Central memory CD4-positive, alpha-beta T cell (primary cell): ENCODE measurements around the gene NR5A1.

ENCODE experiments used
- DNase-seq: peaks from one replicate; pipeline ENCODE4 v3.0.0; 2022
- total RNA-seq, 3 experiments: gene quantifications; one replicate each; lab custom pipeline; 2026; lab: John Stamatoyannopoulos, UW

Gene NR5A1
- 0 reads per million in 3 experiments for total RNA-seq

DNA sequence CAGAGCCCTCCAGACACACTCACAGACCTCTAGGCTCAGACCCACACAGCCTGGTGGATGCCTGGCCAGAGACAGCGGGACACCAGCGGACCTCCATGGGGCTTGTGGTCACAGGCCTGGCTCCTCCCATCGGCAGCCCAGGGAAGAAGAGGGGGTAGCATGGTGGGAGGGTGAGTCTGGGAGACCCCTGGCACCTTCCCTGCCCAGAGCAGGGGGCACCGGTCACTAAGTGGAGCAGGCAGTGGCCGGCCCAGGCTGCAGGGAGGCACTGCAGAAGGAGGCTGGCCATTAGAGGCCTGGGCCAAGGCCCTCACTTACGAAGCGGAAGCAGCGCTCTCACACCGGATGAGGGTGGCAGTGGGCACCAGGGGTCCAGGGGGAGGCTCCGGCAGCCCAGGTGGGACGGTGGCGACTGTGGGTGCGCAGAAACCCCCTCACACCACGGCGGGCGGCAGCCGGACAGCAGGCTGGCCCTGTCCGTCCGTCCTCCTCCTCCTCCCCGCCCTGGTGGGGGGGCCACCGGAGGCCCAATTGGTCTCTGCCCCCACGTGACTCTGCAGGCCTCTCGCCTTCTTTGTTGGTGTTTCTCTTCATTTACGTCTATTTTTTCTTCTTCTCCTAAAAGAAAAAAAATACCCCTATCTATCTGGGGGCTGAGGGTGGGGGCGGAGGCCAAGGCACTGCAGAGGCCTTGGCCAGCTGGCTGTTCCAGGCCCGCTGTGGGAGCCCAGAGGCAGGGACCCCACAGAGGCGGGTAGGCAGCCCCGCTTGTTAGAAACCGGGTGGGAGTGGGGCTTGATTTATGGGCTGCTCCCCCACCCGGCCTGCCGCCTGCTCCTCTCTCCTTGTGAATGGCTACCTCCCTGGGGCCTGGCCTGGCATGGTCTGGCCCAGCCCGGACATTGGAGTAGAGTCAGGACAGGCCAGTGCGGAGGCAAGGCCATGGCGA is at the start of gene NR5A1:
TSS of gene NR5A1 (minus strand) at position 469 of the 949 bp plus-strand sequence. CDS start 4,004 bp downstream, outside the sequence.
- DNase-seq, result no peak

DNA sequence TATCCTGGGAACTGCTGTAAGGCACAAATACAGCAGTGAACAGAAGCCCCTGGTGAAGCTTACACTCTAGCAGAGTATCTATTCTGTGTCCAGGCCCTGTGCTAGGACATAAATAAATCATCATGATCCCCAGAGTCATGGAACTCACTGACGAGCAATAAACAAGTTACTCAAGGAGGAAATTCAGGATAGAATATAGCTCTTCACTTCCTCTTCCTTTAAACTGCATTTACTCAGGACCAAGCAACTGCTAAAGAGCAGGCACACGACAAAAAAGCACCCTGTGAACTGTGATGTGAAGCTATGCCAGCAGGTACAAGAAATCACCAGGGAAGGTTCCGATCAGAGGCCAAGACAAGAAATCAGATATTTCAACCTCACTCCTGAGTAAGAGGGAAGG is 47.8 kb upstream of the NR5A1 start:
- DNase-seq, result no peak

DNA sequence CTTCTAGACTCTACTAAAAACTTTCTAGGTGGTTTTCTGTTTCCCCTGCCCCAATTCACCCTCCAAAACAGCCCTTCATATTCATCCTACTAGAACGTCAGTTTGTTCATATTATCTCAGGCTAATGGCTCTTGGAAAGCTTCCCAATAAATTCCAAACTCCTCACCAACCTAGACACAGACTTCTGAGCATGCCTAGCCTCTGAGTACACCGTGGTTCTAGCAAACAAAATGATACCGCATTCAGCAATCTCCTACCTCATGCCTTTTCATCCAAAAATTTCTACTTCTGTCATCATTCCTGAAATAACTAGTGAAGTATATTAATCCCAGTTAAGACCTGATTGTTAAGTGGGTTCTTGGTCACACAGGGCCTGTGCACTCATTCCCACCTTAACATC is 46.5 kb upstream of the NR5A1 start:
- no peak for DNase-seq

DNA sequence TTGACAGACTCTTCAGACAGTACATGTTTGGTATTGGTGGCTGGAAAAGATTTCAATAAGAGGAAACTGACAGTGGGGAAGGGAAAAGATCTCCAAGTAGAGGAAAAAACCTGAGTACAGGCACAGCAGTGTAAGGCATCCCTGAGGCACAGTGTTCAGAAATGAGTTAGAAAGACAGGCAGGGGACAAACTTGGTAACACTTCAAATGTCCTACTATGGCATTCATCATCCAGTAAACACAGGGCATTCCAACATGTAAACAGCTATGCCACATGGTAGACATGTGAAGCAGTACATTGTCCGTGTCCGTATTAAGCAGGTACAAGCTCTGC is 45.0 kb upstream of the NR5A1 start:
- no peak for DNase-seq

DNA sequence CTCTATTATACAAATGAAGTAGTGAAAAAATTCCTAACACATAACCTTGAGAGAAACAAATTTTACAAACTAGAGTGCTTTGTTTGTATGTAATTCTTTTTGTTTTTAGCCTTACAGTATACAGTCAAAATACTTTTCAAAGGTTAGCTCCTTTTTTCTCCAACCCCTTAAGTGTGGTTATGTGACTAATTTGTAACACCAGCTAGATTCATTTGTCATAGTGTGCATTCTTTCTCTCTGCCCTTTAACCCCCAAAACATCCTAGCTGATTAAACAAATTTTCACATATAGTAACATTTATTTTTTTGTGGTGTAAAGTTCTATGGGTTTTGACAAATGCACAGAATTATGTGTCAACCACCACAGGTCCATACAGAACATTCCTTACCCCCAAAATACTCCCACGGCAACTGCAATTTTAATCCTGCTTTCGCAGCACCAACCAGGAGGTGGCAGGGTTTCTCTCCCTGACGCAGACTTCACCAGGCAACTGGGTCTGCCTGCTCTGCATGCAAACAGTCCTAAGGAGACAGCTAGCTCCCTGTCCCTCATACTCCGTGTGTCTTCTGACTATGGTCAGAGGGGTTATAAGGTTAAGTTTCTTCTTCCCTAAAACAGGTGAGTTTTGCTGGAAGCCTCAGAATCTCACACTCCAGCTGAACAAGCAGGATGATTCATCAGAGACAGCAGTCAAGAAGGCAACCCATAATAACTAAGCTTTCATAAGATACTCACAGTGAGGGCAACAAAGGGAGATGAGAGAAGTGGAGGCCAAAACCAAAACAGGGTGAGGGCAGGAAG is 44.5 kb upstream of the NR5A1 start:
- DNase-seq, result no peak

DNA sequence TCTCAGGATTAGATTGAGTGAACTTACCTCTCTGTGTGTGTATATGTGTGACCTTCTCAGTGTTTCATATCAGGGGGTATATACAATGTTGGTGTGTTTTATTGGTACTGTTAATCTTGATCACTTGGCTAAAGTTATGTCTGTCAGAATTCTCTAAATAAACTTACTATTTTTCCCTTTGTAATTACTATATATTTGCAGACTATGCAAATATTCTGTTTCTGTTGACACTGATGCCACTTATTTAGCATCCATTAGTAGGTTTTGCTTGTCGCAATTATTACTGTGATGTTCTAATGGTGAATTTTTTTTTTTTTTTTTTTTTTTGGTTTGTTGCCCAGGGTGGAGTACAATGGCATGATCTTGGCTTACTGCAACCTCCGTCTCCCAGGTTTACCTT is 42.9 kb upstream of the NR5A1 start:
- no peak for DNase-seq

DNA sequence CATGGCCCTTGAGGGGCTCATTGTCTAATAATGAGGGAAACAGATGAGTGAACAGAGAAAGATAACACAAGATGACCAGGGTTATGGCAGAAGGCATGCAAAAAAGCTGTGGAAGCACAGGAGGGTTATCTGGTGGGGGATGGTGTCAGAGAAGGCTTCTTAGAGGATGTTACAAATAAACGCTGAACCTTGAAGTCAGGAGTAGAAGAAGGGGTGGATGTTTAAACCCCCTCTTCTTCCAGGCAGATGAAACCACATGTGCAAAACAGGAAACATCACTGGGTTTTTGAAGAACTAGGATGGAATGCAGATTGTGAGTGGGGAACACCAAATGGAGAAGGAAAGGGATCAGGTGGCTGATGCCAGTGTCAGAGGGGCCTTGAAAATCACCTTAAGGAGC is 41.8 kb upstream of the NR5A1 start:
- DNase-seq, result no peak

DNA sequence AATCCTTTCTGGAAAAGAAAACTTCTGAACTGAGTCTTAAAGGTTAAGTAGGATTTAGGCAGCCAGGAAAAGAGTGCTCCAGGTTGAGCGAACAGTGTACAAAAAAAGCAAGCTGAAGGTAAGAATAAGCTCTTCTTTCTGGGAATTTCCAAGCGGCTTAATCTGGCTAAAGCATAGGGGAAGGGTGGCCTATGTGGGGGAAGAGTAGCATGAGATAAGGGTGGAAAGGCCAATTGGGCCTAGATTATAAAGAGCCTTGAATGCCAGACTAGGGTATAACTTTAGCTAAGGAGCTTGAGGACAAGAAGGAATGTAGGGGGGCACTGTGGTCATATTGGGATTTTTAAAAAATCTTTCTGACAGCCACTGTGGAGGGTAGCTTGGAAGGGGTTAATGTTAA is 37.3 kb upstream of the NR5A1 start:
- DNase-seq, result no peak

DNA sequence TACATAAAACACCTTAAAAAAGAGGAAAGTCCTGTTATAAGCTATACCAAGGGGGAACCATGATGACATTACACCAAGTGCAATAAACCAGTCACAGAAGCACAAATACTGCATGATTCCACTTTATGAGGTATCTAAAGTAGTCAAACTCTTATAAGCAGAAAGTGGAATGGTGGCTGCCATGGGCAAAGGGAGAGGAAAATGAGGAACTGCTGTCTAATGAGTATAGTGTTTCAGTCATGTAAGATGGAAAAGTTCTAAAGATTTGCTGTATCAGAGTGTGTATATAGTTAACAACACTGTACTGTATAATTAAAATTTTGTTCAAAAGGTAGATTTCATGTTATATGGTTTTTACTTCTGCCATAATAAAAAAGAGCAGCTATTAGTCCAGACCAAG is 34.6 kb upstream of the NR5A1 start:
- no peak for DNase-seq

DNA sequence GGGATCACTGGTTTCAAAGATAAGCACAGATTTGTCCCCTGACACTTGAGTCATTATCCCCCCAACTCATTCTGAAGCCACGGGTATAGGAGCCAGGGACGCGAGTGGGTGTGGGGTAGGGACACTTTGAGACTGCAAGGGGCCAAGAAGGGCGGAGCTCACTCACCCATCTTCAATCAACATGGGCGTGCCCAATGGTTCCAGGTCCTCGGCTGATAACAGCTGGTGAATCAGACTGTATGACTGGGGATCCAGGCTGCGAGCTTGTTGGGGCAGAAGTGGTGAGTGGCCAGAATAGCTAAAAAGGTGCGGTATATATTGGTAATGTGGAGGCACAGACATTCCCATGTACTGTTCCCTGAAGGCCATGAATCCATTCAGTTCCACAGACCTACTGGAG is 30.7 kb upstream of the NR5A1 start:
- DNase-seq, result no peak

DNA sequence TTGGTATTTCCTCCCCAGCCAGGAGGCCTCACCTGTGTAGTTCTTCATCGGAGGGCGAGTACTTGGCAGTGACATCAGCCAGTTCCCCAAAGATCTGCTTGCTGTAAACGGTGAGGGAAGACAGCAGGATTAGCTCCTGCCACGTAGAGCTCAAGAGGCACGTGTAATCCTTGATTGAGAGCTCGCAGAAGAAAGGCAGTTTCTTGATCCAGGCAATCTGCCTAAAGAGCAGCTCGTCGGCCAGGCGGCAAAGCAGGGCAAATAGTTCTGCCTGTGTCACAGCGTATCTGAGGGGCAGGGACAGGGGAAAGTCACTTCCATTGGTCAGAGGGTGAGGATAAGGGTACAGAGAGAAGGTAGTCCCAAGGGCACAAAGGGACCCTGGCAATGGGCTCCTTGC is 28.6 kb upstream of the NR5A1 start:
- no peak for DNase-seq

DNA sequence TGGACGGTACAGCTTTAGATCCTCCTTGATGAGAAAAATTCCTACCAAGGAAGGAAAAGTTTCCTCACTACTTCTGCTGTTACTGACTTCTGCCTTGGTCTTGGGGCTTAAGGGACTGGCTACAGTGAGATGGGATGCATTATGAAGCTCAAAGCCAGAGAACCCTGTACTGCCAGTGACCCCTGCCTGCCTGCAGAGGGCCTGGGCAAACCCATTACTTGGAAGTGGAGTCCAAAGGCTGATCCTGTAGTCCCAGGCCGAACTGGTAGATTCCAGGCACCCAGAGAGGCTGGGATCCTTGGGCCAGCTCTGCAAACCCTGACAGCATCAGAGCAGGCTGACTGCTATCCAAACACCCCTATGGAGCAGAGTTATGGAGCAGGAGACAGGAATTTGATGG is 25.7 kb upstream of the NR5A1 start:
- DNase-seq, result no peak

DNA sequence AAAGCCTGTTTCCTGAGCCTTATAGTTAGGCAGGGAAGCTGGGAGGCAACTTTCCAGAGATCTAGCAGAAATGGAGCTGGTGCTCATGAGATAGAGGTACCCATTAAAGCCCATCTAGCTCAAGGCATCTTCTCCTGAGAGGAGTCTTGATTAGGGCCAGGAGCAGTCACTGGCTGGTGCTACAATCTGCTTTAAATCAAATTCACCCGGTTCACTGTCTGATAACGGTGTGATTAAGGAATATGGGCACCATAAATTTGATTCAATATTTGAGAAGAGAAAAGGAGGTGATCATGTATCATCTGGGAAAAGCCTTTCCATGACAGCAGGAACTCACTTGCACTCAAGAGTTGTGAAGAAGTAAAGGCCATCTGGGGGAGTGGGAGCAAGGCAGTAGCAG is 23.9 kb upstream of the NR5A1 start:
- no peak for DNase-seq

DNA sequence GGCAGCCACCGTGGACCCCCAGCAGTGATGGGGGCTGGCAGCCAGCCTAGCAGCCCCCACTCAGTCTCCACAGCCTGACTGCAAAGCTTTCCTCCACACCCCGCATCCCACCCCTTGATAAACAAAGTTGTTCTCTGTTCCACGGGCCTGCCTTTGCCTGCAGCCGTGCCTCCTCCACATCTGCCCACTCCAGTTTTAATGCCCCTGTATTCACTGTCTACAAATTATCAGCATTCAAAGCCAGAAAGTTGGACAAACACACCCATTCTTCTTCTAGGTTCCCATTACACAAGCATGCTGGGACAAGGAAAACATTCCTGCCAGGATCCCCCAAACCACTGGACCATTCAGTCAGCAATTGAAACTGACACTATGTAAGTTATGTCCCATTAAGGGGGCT is 23.0 kb upstream of the NR5A1 start:
- DNase-seq, result no peak

DNA sequence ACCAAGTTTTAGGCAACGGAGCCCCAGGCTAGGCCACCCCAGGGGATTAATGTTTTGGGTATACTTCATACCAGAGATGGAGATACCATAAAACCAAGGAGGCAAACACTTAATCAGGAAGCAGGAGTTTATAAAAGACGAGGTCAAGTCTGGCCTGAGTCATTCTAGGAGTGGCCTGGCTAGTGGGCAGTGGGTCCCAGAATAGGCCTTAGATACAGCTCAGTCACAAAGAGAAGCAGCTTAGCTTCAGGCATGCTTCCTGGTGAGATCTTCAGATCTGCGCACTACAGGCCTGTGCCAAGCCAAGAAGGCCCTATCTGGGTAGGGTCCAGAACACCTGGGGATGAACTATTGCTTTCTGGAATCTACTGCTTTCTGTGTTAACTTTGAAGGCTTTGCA is 20.6 kb upstream of the NR5A1 start:
- no peak for DNase-seq

DNA sequence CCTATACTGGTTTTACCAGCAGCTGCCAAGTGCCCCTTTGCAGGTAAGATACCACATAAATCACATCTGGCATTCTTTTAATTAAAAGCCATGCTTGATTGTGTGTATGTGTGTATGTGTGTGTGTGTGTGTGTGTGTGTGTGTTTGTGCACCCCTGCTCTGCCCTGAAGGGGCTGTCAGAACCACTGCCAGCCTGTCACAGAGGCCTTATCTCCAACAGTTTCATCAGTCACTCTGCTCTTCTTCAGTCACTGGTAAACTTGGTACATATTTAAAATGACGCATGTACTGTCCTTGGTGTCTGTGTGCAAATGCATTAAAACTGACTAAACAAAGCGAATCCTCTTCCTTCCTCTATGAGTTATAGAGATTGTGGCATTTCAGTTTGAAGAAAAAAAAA is 19.0 kb upstream of the NR5A1 start:
- no peak for DNase-seq

DNA sequence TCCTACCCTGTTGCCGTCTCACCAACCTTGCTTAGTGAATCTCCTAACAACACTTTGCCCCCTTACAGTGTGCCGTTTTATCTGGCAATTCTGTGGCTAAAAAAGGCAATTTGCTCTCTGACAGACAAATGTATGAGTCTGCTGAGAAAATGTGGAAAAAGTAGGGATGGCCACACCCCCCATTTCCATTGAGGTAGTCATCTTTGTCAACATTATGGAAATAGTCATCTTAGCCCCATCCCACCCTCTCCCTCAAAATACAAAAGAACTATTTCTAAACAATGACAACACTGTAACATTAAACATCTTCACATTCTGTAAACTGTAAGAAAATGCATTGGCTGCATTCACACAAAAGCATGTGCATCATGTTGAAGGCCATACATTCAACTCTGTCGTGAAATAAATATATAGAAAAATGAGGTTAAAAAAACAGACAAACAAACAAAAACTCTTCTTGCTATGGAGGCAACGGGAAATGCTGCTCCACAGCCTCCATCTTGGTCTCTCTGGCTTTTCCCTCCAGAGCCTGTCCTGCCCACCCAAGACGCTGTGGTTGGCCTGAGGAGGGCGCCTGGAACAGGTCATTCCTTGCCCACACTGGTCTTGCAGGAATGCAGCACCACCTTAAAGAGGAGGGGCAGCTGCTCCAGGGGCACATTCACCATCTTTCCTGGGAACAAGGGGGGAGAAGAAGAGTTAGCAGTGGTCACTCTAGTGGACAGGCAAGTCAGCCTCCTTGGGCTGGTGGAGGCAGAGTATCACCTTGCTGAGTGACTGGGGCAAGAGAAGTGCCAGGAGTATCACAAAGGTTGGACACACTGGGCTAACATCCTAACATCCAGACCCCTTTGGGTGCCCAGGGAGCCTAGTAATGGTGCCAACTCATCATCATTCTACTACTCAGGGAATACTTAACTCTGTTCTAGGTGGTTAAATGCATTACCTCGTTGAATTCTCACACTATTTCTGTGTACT is 15.2 kb upstream of the NR5A1 start:
- DNase-seq, result no peak

DNA sequence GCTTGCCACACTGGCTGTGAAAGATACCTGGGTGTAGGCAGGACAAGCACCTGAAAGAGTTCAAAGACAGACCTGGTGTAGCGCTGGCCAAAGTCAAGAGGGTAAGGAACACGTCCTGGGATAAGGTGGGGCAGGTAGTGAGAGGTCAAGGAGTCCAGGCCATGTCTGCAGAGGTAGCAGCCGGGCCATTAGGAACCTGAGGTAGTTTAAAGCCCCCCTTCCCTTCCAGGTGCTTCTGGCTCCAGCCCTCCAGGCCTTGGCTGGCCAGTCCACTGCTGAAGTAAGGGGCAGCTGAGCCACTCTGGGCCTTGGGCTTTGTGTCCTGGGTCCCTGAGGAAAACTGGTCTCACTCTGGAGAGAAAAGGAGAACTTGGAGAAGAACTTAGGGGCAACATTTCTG is 13.9 kb upstream of the NR5A1 start:
- no peak for DNase-seq

DNA sequence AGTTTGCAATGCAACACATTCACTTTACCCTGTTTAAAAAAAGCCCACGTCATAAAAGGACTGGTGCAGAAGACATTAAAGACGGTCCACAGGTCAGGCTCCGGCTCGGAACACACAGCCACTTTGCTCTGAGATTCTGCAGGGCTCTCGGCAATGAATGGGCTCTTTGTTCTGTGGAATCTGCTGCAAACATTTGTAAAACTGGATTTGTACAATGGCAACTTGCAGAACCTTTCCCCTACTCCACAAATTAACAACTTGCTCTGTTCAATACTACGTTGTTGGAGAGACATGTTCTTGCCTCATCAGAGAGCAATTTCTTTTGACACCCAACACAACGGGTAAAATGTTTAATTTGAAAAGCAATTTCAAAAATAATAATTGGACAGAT is 13.0 kb upstream of the NR5A1 start:
- no peak for DNase-seq

DNA sequence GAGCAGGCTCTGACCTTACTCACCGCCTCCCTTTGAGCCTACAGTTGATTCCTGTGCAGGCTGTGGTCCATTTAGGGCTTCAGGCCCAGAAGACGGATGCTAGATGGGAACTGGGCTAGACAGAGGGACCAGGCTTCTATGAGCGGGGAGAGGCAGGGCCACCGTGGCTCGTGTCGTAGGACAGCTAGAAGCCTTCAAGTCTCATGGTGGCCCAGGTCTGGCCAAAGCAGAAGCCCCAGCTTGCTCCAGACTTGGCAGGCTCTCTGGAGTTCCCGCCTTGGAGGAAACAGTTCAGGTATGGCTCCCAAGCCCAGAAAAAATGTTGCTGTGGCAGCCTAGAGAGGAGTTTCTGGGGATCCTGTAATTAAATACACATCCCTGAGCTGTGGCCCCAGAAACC is 10.9 kb upstream of the NR5A1 start:
- DNase-seq, result no peak

DNA sequence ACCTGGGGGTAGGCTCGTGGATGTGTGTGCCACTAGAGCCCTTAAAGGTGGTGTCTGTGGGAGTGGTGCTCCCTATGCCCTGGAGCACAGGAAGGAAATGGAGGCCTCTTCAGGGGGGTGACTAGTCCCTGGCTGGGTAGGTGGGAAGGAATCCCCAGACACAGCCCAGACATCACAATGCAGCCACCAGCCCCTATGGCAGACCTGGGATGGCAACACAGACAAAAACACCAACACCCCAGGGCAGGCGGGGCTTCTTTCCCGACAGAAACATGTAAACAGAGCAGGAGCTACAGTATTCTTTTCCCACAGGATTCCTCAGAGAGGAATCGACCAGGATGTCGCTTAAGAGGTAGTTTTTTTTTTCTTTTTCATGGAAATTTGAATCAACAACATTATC is 10.4 kb upstream of the NR5A1 start:
- no peak for DNase-seq

DNA sequence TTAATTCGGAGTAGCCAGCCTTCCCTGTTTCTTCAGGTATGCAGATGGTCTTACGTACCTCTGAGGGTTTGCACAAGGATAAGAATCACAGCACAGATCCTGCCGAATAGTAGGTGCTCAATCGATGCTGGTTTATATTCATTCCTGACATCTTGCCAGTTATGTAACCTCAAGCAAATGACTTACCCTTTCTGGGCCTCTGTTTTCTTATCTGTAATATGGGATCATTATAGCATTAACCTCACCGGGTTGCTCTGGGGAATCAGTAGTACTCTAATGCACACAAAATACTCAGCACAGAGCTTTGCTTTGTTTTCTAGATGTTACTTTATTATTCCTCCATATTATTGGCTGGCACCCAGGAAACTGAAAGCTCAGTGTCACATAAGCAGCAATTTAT is 7.7 kb upstream of the NR5A1 start:
- no peak for DNase-seq

DNA sequence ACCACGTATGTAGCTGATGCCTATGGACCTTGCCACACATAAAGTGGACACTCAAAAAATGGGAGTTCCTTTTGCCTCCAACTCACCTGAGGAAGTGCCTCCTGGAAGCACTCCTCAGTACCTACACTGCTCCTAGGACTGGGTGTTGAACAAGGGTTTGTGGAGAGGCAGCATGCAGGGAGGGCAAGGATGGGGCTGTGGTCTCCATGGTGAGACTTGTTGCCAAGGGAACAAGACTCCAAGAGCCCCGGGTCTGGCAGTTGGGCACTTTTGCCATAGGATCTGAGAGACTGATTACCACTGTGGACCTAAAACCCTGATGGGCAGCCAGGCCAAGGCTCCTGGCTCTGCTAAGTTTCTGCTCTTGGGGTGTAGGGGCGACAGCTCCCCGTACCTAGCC is 6.9 kb upstream of the NR5A1 start:
- no peak for DNase-seq
